Amniotic stem cell (primary cell): Measurements from ENCODE around the gene DHRS2.
"Not testable (repeated sequence)": the region's sequence is repeated elsewhere in the genome, so short reads cannot be mapped to it uniquely, and the experiment has no call there.

Source experiments
- DNase-seq: peaks from one replicate; lab custom pipeline; 2025; lab: John Stamatoyannopoulos, UW

The DHRS2 gene

DNA sequence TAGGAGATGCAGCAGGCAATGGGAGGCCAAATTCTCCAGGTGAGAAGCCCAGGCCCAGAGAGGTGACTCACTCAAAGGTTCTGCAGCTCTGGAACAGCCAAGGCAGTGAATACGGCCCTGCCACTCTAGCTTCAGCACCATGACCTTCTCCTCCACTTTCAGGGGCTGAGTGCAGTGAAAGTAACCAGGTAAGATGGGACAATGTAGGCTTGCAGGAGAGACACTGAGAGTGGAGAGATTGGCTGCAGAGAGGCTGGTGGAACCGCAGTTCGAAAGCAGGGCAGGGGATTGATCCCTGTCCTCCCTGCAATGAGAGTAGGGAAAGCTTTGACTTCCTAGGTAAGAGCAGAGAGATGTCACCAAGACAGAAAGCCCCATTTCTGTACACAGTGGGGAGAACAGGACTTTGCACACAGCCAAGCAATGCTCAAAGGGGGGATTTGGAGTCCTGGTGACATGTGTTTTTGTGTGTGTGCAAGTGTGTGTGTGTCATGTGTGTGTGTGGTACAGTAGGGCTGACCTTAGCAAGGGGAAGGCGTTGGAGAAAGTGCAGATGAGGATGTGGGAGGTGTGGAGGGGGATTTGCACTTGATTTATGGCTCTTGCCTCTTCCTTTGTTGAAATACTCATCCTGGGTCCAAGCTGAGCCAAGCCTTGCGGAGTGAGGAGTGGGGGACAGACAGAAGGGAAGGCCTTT, 12.7 kb downstream of the DHRS2 start:
- no peak for DNase-seq

DNA sequence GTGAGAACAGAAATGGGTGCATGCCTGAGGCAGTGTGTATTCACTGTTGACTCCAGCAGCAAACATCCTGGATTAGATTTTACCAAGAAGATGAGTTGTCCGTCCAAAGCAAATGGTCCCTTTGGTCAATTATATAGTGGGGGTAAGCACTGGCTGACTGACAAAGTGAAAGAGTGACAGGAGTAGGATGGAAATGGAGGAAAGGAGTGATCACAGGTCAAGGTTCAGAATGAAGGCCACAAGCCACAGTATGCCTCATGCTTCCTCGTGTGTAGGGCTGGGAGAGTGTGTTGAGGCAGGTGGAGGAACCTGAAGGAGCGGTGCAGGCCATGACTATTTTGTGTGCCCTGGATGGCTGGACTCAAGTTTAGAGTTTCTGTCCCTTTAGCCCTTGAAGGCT, 14.3 kb downstream of the DHRS2 start:
- DNase-seq: no peak

DNA sequence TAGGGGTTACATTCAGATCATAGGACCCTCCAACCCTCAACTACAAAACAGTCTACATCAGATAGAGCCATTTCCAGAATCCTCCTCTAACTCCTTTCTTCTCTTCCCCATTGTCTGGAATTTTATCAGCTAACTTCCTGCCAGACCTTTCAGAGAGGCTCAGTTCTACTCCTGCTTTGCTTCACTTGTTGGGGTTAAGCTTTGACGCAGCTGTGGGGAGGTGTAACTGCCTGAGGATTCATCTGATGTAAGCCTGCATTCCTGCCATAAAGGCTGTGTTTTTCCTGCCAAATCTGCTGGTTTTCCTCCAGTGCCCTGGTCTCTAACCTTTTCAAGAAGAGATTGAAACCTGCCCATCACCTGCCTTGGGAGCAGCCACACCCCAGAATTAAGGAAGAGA, 16.9 kb downstream of the DHRS2 start:
- DNase-seq: no peak

DNA sequence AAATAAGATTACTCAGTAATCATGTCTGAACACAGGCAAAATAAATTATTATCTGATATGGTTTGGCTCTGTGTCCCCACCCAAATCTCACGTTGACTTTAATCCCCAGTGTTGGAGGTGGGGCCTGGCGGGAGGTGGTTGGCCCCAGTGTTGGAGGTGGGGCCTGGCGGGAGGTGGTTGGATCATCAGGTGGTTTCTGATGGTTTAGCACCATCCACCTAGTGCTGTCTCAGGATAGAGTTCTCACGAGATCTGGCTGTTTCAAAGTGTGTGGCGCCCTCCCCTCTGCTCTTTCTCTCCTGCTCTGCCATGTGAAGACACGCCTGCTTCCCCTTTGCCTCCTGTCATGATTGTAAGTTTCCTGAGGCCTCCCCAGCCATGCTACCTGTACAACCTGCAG, 18.1 kb downstream of the DHRS2 start:
- DNase-seq: no peak

DNA sequence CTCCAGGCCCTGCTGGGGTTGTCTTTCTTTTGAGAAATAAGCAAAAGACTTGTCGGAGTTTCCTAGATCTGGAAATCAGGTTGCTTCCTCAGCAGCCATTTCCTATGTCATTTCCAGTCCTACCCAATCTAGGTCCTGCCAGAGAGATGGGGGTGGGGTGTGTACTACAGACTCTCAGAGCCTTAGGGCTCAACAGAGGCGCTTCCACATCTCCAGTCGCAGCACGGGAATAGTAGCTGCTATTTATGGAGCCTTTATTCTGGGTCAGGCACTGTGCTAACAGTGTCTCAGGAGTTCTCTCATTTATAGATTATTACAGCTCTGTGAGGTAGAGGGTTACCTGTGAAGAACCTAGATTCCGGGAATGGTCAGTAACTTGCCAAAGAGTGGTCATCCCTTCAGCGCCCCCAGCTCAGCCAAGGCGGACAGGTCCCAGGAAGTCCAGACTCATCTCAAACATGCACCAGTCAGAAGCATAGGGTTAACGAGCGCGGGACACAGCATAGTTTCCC, 21.9 kb downstream of the DHRS2 start:
- no peak for DNase-seq

DNA sequence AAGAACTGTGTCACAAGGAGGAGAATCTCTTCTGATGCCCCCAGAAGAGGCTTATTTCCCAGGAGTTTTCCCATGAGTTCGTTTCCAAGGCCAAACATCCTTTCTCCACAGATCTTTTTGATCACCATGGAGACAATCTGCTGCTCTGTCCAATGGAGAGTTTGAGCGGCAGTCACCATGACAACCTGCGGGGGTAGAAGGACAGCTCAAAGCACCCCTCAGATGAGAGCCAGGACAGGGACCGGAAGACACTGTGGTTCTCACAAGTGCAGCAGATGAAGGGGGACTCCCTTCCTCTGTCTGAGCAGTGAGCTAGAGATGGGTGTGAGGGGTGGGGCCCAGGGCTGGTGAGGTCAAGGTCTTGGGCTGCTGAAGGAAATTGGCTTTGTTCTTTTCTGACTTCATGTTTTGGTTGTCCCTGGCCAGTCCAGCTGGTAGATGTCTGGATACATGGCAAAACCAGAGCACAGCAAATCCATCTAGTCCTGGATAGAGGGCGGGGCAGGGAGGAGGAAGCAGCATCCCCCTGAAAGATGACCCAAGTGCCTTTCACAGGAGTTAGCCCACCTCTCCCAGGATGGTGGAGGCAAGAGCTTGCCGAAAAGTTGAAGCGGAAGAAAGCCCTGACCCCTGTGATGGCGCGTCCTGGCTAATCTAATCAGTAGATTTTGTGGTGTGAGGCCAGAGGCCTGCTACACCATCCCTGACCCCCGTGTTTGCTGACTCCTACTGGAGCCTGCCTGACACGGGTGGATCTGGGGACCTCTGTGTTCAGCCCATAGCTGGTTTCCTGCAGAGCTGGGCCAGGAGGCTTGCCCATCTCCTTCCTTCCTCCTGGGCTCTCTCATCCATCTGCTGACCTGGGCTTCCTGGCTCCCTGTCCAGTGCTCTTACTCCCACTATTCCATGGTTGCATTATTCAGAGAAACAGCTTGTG, 24.4 kb downstream of the DHRS2 start:
- DNase-seq: no peak

DNA sequence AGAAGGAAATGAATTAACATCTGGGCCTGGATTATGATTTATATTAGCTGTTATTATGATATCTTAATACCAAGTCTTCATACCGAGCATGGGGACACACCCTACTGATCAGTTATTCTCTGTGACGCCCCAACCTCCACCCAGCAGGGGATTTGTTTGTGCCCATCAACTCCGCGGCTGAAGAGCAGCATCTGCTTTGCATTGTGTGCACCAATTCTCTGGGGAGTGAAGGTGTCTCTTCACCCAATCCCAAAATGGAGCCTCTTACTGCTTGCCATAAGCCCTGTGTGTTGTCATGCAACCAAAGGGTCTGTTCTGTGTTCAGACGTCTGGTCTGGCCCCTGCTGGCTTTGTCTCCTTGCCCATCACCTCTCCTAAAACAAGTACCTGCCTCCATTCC, 25.4 kb downstream of the DHRS2 start:
- DNase-seq: no peak

DNA sequence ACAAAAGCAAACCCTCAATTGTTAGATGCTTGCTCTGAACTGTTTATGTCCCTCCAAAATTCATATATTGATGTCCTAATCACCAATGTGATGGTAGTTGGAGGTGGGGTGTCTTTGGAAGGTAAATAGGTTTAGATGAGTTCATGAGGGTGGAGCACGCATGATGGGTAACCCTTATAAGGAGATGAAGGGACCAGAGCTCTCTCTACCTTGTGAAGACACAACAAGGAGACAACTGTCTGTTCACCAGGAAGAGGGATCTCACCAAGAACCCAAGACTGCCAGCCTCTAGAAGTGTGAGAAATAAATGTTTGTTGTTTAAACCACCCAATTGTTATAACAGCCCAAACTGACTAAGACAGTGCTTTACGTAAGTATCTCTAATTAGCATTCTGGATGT, 27.0 kb downstream of the DHRS2 start:
- no peak for DNase-seq

DNA sequence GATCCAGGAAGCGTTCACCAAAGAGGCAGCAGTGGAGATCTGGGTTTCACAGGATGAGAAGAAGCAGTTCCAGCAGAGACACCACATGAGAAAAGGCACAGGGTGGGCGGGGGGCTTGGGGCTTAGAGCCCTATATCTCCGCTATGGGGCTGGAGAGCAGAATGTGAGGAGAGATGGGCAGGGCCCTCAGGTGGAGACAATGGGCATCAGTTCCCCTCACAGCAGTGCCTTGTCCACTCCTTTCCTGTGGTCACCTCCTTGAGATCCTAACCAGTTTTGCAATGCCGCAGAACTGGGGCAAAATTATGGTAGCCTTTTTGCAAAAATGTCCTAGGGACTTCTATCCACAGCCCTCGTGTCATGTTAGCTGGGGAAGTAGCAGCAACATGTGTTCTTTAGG, 27.5 kb downstream of the DHRS2 start:
- DNase-seq: no peak

DNA sequence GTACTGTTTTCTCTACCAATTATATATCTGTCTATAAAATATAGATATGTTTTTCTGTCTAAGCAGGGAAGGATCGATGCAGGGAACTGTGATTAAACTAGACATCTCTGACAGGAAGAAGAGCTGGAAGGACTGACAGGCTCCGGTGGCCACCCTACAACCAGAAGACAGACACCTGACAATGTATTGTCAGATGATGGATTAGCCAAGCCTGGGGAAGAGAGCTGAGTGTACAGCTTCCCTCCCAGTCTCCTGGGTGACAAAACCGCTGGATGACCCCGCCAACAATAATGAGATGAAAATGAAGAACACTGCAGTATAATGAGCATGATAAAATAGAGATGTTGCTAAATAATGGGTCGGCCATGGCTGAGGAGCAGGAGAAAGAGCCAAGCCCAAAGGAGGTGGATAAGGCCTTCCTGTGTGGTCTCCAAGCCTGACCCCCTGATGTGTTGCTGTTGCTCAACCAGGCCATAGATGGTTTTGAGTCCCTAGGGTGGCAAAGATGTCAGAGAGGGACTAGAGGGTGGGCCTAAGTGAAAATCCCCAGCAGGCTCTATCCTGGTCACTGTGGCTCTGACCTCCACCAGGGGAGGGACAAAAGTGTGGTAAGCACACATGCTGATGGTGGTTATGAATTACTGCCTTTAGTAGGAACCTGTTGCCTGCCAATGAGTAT, 28.2 kb downstream of the DHRS2 start:
- no peak for DNase-seq

DNA sequence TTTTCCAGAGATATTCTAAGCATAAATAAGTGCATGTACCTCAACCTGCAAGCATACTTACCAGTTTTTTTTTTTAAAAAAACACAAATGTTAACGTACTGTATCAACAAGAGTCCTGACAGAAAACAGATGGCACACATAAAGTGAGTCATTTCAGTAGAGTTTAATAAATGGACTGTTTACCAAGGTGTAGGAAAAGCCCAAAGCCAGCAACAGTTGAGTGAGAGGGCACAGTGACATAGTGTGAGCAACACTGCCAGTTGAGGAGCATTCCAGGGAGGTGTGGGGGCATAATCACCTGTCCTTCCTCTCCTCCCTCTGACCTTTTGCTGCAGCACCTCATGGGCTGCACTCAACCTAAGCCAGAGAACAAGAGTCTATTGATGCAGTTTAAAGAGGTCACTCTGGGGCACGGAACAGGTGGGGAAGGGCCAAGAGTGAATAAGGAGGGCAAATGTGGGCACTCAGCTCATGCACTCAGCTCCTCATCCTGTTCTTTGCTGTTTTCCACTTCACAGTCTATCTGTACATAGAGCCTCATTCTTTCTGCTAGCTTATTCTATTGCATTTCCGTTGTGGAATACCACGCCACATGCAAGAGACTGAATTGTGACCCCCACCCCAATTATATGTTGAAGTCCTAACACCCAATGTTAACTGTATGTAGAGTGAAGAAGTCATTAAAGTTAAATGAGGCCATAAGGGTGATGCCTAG, 29.3 kb downstream of the DHRS2 start:
- no peak for DNase-seq

DNA sequence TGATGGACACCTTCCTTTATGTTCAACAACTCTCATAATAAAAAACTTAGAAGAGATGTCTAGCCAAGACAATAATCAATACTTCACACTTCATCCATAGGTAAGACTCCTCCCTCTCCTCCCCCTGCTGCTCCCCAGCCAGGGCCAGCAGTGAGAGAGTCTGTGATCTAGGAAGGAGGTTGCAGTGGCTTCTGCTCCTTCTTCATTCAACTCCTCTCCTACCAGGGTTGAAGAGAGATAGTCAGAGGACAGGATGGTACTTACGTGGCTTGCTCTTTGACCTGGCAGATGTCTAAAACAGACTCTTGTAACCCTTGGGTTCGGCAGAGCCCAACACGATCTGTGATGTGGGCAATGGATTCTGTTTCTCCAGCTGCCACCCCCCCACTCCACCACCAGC, 31.0 kb downstream of the DHRS2 start:
- no peak for DNase-seq

DNA sequence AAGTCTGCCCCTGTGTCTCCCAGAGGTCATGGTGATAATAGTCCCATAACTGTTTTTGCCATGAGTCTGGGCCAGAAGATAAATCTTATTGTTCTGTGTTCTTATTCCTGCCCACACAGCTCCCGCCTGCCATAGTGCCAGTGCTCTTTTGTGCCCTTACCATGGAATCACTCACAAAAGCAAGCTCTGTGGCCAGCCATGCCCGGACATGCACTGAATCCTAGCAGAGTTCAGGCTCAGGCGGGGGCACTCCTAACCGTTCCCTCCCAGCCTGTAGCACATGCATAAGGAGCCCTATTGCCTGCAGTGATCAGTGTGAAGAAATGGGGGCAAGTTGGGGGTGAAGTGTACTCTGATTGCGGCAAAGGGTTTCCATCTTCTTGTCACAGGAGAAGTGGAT, 33.3 kb downstream of the DHRS2 start:
- DNase-seq: no peak

DNA sequence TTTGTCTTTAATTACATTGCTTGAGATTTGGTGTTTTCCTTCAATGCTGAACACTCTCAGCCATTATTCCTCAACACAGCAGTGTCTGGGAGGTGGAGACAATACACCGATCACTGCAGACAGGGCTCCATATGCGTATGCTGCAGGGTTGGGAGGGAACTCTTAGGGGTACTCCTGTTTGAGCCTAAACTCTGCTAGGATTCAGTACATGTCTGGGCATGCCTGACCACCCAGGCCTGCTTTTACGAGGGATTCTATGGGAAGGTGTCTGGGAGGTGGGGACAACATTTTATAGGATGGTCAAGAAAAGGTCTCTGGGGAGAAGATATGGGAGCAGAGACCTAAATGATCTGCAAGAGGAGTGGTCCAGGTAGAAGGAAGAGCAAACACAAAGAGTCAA, 34.3 kb downstream of the DHRS2 start:
- no peak for DNase-seq

DNA sequence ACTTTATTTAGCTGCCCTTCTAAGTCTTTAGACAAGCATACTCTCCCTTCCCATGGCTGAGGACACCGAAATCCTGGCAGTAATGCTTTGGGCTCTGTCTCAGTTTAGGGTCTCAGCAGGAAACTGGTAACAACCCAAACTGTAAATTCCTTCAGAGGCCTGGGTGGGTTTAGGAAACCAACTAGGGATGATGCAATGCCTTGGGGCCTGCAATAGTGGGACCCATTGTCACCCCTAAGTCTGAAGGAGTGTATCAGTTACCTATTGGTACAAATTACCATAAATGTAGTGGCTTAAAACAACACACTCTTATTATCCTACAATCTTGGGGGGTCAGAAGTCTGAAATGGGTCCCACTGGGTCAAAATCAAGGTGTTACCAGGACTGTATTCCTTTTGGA, 36.0 kb downstream of the DHRS2 start:
- no peak for DNase-seq

DNA sequence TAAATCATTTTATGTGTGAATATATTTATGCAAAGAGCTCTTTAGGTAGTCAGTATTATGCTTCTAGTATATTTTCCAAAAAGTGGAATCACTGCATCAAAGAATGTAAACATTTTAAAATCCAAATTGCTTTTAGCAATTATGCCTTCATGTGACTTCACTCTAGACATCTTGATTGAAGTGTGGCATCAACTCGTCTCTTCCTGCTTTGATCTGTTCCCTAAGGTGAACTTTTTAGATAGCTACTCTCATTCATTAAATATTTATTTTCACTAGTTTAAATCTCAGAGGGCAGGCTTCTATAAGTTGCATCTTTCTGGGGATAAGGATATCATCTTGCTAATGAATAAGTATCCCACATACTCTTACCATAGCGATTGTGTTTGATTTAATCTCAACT, 39.2 kb downstream of the DHRS2 start:
- no peak for DNase-seq

DNA sequence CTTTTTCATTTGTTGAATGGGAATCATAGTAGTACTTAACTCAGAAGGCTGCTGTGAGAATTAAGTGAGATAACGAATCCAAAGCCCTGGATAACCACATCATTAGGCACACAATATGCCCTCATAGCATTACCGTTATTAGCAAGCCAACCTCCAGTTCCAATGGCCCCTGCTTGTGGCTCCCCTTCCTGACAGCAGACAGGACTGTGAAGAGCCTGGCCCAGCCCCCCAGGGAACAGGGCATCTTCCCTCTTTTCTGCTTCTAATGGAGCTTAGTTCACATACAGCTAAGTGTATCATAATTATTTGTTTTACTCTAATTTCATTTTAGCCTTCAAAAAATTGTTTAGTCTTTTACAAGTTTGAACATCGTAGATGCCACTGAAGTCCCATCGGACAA, 39.7 kb downstream of the DHRS2 start:
- DNase-seq: no peak

DNA sequence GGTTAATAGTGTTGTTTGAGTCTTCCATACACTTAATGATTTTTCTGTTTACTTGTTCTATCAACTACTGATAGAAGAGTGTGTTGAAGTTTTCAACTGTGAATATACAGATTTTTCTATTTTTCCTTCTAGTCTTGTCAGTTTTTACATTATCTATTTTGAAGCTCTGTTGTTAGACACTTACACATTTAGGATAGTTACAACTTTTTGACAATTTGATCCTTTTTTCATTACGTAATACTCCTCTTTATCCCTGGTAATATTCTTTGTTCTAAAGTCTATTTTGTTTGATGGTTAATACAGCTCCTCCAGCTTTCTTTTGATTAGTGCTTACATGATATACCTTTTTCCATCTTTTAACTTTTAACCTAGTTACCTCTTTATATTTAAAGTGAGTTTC, 45.2 kb downstream of the DHRS2 start:
- no peak for DNase-seq

DNA sequence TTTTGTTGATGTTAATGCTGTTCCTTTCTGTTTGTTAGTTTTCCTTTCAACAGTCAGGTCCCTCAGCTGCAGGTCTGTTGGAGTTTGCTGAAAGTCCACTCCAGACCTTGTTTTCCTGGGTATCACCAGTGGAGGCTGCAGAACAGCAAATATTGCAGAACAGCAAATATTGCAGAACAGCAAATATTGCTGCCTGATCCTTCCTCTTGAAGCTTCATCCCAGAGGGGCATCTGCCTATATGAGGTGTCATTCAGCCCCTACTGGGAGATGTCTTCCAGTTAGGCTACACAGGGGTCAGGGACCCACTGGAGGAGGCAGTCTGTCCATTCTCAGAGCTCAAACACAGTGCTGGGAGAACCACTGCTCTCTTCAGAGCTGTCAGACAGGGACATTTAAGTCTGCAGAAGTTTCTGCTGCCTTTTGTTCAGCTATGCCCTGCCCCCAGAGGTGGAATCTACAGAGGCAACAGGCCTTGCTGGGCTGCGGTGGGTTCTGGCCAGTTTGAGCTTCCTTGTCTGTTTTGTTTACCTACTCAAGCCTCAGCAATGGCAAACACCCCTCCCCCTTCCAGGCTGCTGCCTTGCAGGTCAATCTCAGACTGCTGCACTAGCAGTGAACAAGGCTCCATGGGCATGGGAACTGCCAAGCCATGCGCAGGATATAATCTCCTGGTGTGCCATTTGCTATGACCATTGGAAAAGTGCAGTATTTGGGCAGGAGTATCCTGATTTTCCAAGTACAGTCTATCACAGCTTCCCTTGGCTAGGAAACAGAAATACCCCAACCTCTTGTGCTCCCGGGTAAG, 53.7 kb downstream of the DHRS2 start:
- not testable (repeated sequence) for DNase-seq

DNA sequence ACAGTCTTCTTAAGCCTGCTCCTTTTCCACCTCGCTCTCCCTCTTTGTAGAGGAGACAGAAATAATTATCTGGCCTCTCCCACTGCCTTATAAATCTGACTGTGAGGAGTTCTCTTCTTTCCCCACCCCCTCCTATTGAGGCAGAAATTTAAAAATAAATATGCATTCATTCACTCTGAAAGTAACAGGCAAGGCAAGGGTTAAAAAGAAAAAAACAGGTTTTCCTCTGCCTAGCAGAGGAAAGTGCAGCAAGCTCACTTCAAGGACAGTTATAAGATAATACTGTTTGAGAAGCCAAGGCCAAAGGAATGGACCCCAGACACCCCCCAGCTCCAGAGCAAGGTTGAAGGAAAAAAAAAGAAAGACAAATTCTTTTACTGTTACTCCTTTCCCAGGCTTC, 56.3 kb downstream of the DHRS2 start:
- no peak for DNase-seq

DNA sequence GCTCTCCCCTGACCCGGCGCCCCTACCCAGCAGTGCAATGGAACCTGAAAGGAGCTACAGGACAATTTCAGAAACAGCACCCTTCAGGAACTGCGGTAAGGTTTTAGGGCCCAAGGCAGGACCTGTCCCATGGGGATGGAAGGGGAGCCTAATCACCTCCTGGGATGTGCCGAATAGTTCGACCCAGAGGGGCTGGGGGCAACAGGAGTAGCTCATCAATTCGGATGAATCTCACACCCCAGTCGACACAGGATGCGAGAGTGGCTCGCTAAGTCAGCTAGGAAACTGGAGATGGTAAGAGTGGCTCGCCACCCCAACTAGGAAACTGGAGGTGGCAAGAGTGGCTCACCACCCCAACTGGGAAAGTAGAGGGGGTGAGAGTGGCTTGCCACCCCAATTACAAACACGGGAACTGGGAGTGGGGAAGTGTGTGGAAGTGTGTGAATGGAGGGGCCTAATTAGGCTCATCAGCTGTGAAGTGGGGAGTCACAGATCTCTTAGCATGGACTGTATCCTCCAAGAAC, 57.1 kb downstream of the DHRS2 start:
- no peak for DNase-seq
